Colonic mucosa (tissue), 4 donors: ENCODE data around the gene CPNE7. TPM values are rescaled to one million over a fixed set of nuclear protein-coding genes. Genes with fewer than 3 reads are reported as not detected.

ENCODE experiments used
- DNase-seq: peaks from one replicate; pipeline ENCODE4 v3.0.0-alpha.2; 2020
- H3K27ac ChIP-seq: fragments of 200-600 bp; one replicate; pipeline ENCODE4 v1.8.0; 2021
- H3K27me3 ChIP-seq: fragments of 200-600 bp; one replicate; pipeline ENCODE4 v1.8.0; 2021
- H3K36me3 ChIP-seq: fragments of 200-600 bp; one replicate; pipeline ENCODE4 v1.8.0; 2021
- H3K4me1 ChIP-seq: fragments of 200-600 bp; one replicate; pipeline ENCODE4 v1.8.0; 2021; ENCODE audit warnings: mild to moderate bottlenecking
- H3K4me3 ChIP-seq: fragments of 200-600 bp; one replicate; pipeline ENCODE4 v1.8.0; 2021
- H3K9ac ChIP-seq, 2 donors: one replicate each; pipeline ENCODE4 v1.7.0; 2013; ENCODE audit warnings: control low read depth in 2 of 2, low read depth in 2 of 2, low read length in 2 of 2
- H3K9me3 ChIP-seq: fragments of 200-600 bp; one replicate; pipeline ENCODE4 v1.8.0; 2021
- intact Hi-C: fragments of 100-400 bp; cut with DNase I; formaldehyde crosslinking; loops from one replicate; pipeline ENCODE4 v1.14.1; 2022
- total RNA-seq, 2 donors: library from RNA; stranded (reverse); fragmentation: NEBNext Ultra II Directional in 1 of 2; extraction: Animal tissue kit (Norgen Biotek cat#: 25700) in 1 of 2; gene quantifications; one replicate each; pipeline ENCODE4 v1.2.1, GENCODE V29; 2021
- TF ChIP-seq, protein P1 (sequence below): fragments of 200-600 bp; IDR thresholded peaks from one replicate; pipeline ENCODE4 v1.8.0; 2022; ENCODE audit warnings: antibody characterized with exemption, mild to moderate bottlenecking
- donor health status: healthy.
- donor health status: DM: no; HTN: no; CAD: no.
- donor health status: DM: no; HTN: no; CAD: no.

CPNE7 gene
- total RNA-seq, 2 donors from 2014 or later = 0.19 to 1.6 TPM

DNA sequence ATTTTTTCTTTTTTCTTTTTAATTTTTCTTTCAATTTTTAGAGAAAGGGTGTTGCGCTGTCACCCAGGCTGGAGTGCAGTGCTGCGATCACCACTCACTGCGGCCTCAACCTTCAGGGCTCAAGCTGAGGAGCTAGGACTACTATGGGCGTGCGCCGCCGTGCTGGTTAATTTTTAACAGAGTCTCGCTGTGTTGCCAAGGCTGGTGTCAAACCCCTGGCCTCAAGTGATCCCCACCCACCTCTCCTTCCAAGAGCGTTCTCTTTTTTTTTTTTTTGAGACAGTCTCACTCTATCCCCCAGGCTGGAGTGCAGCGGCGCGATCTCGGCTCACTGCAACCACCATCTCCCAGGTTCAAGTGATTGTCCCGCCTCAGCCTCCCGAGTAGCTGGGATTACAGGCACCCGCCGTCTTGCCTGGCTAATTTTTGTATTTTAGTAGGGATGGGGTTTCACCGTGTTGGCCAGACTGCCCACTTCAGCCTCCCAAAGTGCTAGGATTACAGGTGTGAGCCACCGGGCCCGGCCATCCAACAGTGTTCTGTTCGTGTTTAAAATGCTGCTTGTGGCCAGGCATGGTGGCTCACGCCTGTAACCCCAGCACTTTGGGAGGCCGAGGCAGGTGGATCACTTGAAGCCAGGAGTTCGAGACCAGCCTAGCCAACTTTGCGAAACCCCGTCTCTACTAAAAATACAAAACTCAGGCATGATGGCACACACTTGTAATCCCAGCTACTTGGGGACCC is 29.6 kb upstream of the CPNE7 start:
- H3K4me3 ChIP-seq = no peak overlapping the region
- peak; percentile 91 for DNase-seq
- no peaks in the 10 kb centered on the region for H3K9me3 ChIP-seq
- H3K27ac ChIP-seq = no peak overlapping the region
- H3K9ac ChIP-seq = no peak overlapping the region
- TF ChIP-seq, protein P1, sequence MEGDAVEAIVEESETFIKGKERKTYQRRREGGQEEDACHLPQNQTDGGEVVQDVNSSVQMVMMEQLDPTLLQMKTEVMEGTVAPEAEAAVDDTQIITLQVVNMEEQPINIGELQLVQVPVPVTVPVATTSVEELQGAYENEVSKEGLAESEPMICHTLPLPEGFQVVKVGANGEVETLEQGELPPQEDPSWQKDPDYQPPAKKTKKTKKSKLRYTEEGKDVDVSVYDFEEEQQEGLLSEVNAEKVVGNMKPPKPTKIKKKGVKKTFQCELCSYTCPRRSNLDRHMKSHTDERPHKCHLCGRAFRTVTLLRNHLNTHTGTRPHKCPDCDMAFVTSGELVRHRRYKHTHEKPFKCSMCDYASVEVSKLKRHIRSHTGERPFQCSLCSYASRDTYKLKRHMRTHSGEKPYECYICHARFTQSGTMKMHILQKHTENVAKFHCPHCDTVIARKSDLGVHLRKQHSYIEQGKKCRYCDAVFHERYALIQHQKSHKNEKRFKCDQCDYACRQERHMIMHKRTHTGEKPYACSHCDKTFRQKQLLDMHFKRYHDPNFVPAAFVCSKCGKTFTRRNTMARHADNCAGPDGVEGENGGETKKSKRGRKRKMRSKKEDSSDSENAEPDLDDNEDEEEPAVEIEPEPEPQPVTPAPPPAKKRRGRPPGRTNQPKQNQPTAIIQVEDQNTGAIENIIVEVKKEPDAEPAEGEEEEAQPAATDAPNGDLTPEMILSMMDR = no peak
- intact Hi-C loops = no loop called here
- H3K27me3 ChIP-seq = no peaks in the 10 kb centered on the region
- H3K36me3 ChIP-seq = peaks cover 10% of the 10 kb centered on the region
- H3K4me1 ChIP-seq = no peaks in the 10 kb centered on the region

DNA sequence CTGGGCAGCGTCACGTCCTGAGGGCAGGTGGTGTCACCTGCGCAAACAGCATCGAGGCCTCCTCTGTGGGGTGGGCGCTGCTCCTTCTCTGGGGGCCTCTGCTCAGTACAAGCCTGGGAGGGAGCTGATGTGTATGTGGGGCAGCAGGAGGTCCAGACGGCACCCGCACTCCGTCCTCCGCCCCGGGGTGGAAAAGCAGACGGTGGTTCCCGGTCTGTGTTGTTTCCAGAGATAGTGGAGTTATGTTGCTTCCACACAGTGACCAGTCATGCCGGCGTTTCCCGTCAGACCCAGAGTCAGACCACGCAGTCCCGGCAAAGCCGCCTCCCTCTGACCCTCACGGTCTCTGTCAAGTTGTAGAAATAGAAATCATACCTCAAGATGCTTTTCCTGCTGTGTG is 28.8 kb upstream of the CPNE7 start:
- no peak for DNase-seq
- Histone ChIP-seq H3K27me3 (no peaks in the 10 kb centered on the region), H3K4me1 (no peaks in the 10 kb centered on the region), H3K36me3 (peaks cover 11% of the 10 kb centered on the region), H3K9ac (no peak overlapping the region), H3K9me3 (no peaks in the 10 kb centered on the region), H3K4me3 (no peak overlapping the region), H3K27ac (no peak overlapping the region)
- intact Hi-C loops = no loop called here
- TF ChIP-seq, protein P1 = no peak

DNA sequence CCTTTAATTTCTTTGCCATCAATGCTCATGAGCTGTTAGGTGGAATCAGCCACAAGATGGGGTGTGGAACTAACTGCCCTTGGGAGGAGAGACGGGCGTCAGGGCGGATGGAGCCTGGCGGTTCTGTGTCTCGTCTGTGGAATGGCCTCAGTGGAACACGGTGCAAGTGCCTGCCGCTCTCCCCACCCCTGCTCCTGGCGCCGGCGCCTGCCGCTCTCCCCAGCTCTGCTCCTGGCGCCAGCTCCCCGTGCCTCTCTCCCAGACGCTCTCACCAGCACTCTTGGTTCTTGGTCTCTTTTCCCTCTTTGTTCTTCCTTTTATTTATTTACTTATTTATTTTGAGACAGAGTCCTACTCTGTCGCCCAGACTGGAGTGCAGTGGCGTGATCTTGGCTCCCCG is 28.3 kb upstream of the CPNE7 start:
- H3K9me3 ChIP-seq = no peaks in the 10 kb centered on the region
- no peaks in the 10 kb centered on the region for H3K27me3 ChIP-seq
- no peak overlapping the region for H3K27ac ChIP-seq
- TF ChIP-seq, protein P1 = no peak
- DNase-seq = no peak
- peaks cover 11% of the 10 kb centered on the region for H3K36me3 ChIP-seq
- no peak overlapping the region for H3K9ac ChIP-seq
- no peaks in the 10 kb centered on the region for H3K4me1 ChIP-seq
- H3K4me3 ChIP-seq = no peak overlapping the region
- intact Hi-C loops = no loop called here

DNA sequence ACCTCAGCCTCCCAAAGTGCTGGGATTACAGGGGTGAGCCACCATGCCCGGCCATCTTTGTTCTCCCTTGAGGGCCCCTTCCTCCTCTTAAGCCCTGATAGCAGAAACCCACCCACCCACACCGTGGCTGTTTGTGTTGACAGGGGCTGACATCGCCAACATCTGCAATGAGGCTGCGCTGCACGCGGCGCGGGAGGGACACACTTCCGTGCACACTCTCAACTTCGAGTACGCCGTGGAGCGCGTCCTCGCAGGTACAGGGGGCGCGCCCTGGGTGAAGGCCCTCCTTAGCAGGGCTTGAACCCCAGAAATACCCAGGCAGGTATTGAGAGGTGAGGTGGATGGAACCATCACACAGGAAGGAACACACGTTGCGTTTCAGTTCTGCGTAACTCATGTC is 27.7 kb upstream of the CPNE7 start:
- Histone ChIP-seq H3K9me3 (no peaks in the 10 kb centered on the region), H3K27ac (no peak overlapping the region), H3K4me3 (no peak overlapping the region), H3K27me3 (no peaks in the 10 kb centered on the region), H3K9ac (no peak overlapping the region), H3K4me1 (no peaks in the 10 kb centered on the region), H3K36me3 (peaks cover 11% of the 10 kb centered on the region)
- no peak for DNase-seq
- intact Hi-C loops = no loop called here
- TF ChIP-seq, protein P1 = no peak

DNA sequence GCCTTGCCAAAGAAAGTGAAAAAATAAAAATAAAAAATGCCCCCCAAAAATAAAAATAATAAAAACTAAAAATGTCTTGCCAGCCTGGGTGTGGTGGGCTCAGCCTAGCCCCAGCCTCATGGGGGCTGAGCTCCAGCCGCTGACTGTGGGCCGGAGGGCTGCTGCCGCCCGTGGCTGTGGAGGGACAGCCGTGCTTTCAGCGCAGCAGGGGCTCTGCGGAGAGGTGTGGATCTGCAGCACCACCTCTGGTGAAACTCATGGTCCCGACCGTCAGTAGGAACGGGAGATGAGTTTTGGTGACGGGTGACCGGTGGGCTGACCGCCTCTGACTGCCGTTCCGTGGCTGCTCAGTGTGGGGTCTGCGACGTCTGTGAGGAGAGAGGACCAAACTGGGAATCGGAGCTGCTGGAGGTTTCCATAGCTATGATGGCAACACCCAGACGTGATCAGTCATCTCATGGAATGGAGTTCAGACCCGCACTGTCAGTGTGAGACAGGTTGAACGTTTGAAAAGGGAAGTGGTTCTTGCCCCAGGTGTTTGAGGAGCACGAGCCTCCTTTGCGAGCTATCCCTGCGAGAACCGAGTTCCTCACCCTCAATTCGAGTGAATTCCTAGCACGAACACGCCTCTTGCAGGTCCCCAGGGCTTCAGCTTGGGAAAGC is 27.1 kb upstream of the CPNE7 start:
- Histone ChIP-seq H3K9ac (no peak overlapping the region), H3K27me3 (no peaks in the 10 kb centered on the region), H3K9me3 (no peaks in the 10 kb centered on the region), H3K4me3 (no peak overlapping the region), H3K27ac (no peak overlapping the region), H3K36me3 (peaks cover 11% of the 10 kb centered on the region), H3K4me1 (no peaks in the 10 kb centered on the region)
- DNase-seq = no peak
- TF ChIP-seq, protein P1 = no peak
- intact Hi-C loops = no loop called here
